Globus pallidus (tissue), 1 donor: ENCODE measurements around the gene BPIFB6.

Experiments
- DNase-seq: peaks from one replicate; pipeline ENCODE4 v3.0.0-alpha.2; 2015; ENCODE audit warnings: low spot score

The BPIFB6 gene

DNA sequence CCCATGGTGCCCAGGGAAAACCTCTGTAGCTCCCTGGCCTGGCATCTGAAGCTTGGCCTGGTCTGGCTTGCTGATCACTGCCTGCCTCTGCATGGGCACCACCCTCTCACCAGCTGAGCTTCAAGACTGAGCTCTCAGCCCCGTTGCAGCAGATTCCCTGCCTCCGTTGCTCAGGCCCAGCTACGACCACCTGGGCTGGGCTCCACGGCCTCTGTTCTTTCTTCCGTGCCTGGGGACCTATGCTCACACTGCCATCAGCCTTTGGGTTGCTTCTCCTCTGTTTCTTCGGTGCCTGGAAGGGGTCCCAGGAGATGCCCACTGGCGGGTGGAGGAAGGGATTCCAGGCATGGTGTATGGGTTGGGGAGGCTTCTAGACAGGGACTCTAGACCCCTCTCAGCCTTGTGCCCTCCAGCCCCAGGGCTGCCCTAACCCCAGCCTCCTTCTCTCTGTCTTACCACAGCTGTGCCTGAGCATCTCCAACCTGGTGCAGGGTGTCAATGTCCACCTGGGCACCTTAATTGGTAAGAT lies 14.8 kb upstream of the BPIFB6 start:
- no peak for DNase-seq

DNA sequence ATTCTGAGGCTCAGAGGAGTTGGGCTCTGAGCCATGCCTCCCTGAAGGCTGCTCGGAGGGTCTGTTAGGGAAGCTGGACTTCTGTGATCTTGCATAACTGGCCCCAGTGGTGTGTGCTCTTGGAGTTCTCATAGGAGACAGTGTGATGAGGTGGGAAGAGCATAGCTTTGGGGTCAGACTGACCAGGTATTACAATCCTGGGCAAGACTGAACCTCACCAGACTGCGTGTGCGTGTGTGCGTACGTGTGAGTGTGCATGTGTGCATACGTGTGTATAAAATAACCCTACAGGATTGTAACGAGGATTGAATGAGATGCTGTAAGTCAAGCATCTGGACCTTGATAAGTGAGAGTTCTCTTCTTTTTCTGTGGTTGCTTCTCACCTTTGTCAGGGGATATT lies 13.9 kb upstream of the BPIFB6 start:
- DNase-seq = no peak

DNA sequence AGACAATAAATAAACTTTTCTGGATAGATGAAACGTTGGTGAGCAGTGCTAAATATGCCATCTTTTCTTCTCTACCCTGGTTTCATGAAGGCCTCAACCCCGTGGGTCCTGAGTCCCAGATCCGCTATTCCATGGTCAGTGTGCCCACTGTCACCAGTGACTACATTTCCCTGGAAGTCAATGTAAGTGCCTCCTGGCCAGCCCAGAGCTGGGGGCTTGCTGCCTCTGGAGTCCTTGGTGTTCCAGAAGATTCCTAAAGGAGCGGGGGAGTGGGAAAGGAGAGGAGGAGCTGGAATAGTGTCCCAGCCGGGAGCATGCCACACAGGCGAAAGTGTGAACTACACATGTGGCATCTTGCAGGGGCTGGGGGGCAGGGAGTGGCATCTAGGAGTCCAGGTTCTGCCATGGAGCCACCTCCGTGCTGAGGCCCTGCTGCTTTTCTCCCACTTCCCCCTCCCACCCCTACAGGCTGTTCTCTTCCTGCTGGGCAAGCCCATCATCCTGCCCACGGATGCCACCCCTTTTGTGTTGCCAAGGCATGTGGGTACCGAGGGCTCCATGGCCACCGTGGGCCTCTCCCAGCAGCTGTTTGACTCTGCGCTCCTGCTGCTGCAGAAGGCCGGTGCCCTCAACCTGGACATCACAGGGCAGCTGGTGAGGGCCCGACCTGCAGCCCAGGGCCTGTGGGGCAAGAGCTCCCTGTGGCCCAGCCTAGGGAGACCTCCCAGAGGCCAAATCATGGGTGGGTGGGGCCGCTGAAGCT lies 13.1 kb upstream of the BPIFB6 start:
- DNase-seq = no peak

DNA sequence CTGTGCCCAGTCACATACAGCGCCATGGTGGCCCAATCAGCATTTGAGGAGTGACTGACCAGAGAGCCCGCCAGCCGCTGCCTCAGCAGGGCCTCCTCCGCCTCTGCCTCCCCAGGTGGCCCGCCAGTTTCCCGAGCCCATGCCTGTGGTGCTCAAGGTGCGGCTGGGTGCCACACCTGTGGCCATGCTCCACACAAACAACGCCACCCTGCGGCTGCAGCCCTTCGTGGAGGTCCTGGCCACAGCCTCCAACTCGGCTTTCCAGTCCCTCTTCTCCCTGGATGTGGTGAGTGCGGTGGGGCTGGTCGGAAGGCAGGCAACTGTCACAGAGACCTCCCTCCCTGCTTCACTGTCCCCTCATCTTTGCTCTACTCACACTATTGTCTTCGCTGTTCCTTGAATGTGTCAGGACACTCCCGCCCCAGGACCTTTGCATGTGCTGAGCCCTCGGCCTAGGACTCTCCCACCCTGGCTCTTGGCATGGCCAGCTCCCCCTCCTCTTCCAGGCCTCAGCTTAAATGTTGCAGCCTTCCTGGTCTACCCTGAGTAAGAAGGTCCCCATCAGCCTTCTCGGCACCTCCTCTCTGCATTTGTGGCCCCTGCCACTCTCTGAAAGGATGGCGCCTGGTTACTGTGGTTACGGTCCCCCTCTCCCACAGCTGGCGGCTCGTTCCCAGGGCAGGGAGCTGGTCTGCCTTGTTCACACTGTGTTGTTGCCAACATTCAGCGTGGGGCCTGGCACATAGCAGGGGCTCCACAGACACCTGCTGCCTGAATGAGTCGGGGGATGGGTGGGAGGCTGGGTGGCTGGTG lies 11.8 kb upstream of the BPIFB6 start:
- DNase-seq = no peak

DNA sequence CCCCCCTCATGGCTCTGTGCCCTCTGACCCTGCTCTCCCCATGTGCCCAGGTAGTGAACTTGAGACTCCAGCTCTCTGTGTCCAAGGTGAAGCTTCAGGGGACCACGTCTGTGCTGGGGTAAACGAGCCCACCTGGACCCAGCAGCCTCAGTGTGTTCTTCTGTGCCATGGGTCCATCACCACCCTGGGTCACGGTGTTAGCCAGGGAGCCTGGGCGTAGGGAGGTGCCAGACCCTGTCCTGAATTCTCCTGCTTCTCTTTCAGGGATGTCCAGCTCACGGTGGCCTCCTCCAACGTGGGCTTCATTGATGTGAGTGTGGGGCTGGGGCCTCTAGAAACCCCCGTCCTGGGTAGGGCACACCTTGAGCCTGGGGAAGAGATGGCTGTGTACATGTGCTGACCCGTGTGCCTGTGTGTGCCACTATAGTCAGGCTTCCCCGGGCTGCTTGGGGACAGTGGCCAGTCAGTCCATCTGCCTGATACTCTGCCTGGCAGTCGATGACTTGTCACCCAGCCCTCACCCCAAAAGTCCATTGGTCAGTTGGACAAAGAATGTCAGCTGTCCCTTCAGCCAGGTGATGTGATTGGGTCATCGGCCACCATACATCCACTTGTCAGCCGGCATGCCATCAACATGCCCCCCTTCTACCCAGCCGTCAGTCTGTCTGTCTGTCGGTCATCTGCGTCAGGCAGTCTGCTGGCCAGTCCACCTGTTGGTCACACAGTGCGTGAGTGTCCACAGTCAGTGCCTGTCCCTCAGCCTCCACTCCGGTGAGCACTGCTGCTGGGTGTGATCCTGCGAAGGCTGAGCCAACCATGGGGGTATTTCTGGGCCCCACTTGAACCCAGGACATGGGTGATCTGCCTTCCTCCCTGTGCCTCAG lies 10.9 kb upstream of the BPIFB6 start:
- no peak for DNase-seq

DNA sequence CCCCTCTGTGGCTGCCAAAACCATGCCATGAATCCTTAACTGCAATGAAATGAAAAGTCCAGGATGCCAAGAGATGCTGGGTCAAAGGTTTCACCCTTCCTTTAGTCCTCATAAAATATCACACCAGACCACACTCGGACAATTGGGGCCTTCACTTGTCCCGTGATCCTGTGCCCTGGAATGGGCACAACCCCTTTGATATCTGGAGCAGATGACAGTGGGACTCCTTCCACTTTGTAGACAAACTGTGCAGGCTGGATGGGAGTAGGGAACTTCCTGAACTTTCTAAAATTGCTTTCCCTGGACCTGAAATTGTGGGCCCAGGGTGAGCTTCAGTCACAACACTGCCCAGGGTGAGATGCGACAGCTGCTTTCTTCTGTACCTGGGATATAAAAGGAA lies 9.6 kb upstream of the BPIFB6 start:
- DNase-seq = no peak

DNA sequence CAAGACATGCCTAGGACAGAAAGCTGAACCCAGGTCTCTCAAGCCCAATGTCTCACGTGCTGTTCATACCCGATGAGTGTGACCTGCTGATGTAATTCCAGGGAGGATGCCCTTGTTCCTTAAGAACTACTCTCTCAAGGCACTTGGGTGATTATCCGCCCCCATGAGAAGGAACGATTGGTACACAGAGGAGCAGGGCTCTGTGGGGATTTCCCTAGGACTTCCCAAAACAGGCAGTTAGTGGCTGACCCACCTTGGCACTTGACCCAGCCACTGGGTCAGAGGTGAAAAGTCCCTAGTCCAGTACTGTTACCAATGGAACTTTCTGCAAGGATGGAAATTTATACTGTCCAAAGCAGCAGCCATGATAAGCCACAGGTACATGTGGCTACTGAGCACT lies 9.2 kb upstream of the BPIFB6 start:
- DNase-seq = no peak

DNA sequence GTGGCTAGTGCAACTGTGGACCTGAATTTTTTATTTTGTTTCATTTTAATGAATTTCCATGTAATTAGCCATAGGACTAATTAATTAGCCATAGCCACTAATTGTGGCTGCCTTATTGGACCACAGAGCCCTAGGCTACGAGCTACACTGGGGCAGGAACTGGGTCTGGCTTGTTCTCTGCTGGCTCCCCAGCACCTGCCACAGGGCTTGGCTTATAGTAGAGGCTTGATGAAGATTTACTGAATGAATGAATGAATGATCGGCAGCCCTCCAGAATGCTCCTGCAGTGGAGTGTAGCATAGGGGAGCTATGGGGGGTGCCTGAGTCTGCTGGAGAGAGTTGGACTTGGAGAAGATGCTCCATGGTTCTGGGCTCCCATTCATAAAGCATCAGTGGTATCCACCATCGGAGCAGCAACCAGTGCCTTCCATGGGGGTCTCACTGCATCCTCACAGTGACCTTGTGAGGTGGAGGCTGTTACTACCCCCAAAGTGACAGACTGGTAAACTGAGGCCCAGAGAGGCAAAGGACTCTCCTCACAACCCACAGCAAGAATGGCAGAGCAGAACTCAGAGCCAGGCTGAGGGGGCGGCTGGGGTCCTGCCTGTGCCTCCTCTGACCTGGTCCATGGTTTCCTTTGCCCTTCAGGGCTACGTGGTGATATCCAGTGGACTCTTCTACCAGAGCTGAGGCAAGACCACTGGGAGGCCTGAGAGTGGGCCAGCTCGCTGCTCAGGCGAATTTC lies 8.6 kb upstream of the BPIFB6 start:
- DNase-seq = no peak

DNA sequence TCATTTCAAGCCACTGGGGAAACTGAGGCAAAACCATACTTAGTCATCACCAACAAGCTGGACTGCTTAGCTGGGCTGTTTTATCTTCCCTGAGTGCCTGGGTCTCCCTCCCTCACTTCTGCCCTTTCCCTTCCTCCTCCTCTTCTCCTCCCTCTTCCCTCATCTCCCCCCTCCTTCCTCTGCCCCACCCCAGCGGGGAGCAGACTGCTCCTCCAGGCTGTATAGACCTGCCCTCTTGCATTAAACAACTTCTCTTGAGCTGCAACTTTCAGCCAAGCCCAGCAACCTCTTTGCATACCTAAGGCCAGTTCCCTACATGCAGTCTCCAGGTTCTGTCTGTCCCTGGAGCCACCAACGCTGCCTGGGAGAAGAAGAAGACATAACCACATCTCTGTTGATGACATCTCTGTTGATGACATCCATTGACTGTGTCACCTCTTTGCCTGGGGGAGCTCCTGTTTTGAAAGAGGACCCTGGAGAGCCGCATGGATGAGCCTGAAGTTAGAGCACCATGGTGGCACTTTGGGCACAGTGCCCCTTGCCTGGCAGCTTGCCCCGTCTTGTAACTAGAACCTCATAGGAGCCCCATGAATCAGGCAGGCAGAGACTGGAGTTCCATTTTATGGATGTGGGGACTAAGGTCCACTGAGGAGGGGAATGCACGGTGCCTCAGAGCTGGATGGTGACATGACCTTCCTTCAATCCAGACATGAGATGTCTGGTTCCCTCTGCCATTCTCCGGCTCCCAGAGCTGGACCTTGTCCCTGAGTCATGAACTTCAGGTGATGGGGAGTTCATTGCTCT lies 7.8 kb upstream of the BPIFB6 start:
- no peak for DNase-seq

DNA sequence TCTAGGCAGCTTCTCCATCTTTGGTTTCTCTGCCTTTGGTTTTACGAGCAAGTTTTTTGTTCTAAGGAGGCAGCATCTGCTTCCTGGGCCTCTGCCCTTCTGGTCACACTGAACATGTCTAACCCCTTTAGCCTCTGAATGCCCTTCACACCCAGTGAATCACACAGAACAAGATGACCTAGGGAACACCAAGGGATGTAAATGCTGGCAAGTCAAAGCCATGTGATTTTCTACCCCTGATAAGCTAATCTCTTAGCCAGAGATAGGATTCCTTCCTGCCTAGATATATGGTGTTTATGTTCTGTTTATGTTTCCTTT lies 7.2 kb upstream of the BPIFB6 start:
- no peak for DNase-seq

DNA sequence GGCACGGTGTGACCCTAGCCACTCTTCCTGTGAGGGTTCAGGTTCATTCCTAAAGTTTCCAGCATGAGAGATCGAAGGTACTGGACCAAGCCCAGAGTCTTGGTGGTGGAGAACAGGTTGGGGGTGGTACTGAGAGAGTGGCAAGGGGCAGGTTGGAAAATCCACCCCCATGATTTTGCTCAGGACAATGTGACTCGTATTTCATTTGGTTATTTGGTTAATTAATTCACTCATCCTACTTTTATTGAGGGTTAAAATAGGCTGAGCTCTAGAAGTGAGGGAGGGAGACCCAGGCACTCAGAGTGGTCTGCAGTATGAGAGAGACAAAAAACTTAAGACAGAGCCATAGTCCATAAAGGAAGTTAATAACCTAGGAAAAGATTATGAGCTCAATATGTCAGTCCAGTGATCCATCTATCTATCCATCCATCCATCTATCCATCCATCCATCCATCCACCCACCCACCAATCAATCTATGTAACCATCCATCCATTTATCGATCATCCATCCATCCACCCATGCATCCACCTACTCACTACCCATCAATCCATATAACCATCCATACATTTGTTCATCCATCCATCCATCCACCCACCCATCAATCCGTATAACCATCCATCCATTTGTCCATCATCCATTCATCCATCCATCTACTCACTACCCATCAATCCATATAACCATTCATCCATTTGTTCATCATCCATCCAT lies 6.7 kb upstream of the BPIFB6 start:
- DNase-seq = no peak

DNA sequence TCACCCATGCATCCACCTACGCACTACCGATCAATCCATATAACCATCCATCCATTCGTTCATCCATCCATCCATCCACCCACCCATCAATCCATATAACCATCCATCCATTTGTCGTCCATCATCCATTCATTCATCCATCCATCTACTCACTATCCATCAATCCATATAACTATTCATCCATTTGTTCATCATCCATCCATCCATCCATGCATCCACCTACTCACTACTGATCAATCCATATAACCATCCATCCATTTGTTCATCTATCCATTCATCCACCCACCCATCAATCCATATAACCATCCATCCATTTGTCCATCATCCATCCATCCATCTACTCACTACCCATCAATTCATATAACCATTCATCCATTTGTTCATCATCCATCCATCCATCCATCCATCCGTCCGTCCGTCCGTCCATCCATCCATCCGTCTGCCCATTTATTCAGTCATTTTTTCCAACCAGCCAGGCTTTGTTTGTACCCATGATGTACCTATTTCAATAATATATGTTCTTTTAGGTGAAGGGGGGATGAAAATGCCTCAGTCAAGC lies 6.1 kb upstream of the BPIFB6 start:
- no peak for DNase-seq

DNA sequence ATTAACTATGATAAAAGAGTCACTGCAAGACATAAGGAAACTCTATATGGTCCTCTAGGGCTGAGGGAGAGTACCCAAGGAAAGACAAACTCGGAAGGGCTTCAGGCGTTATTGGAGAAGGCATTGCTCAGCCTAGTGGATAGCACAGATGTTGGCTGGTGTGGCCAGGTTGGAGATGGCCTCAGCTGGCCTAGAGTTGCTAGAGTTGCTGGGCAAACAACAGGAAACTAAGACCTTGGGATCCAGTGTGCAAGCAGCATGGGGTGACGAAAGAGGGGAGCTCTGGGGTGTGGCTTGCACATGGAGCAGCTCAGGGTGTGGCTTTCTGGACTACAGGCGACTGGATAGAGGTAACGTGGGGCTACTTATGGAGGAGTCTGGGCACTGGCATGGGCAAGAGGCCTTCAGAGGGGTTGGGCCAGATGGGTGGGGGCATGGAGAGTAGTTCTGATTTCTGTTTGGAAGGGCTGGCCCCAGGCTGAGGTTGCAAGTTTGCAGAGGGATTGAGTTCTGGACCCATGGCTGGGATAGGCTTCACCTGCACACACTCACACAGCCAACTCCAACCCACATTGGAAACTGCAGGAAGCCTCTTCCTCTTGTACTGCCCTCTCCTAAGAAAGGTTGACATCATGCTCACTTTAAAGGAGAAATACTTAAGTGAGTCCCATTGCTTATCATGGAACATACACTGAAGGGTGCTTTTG lies 5.2 kb upstream of the BPIFB6 start:
- DNase-seq = no peak

DNA sequence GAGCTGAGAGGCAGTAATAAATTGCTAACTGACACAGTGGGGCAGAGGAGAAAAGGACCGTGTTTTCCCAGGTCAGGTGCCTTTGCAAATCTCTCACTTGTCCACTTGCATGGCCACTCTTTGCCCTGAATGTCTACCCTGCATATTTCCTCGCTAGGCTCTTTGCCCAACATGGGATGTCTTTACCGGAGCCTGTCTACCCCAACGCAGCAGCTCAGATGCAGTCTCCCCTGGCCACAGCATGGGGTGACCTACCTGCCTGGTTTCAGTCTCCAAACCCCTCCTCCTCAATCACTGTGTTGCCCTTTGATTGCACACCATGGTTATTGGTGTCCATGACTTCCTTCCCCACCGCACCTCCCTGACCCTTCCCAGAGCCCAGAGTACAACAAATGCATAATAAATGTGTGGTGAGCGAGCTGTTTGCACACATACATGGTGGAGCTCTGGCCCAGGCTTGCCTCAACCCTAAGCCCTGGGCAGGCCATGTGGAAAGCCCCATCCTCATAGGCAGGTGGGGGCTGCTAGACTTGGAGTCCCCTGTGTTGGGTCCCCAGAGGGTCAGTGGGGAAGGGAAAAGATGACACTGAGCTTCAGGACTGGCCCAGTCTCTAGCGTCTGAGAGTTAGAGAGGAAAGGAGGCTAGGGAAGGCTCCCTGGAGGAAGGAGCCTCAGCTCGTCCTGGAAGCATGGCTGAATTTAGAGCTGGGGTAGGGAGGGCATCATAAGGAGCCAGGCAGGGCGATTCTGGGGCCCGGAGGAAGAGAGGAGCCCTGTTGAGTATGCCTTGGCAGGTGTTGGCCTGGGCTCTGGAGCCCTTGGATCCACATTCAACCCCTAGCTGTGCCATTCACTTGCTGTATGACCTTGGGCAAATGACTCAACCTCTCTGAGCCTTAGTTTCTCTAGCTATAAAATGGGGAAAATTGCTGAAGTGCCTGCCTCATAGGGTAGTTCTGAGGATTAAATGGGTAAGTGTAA lies 4.4 kb upstream of the BPIFB6 start:
- no peak for DNase-seq

DNA sequence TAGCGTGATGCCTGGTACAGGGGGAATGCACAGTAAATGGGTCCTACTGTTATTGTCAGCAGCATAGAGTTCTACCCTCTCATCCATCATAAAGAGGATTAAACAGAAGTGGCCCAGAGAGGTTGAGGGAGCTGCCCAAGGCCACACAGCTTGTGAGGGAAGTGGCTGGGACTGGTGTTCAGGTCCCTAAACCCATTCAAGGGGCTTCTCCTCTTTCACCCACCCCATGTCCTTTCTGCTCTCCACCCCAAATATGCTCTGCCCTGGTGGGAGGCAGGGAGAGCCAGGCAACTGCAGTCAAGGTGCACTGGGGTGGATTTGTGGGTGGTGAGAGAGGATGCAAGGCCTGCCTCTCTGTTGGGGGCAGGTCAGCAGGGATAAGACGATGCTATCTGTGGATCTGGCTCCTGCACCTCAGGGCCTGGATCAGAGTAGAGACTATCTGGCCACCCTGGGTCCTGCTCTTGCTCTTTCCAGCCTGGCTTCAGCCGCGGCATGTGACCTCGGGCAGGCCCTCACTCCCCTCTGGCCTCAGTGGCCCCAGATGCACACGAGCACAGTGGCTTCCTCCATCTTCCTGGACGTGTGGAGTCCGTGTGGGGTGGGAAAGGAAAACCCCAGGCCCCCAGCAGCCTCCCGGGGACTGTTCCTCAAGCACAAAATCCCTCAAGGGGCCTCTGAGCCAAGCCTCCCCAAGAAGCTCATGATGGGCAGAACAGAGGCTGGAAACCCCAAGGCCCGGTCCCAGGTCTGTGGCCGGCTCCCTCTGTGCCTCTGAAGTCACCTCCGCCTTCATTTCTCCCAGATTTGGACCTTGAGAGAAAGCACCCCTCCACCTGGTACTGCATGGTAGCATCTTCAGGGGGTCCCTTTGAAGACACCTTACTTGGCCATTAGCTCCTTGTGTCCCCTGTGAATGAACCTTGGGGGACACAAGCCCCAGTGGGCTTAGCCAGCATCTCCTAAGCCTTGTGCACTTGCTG lies 3.4 kb upstream of the BPIFB6 start:
- DNase-seq = no peak

DNA sequence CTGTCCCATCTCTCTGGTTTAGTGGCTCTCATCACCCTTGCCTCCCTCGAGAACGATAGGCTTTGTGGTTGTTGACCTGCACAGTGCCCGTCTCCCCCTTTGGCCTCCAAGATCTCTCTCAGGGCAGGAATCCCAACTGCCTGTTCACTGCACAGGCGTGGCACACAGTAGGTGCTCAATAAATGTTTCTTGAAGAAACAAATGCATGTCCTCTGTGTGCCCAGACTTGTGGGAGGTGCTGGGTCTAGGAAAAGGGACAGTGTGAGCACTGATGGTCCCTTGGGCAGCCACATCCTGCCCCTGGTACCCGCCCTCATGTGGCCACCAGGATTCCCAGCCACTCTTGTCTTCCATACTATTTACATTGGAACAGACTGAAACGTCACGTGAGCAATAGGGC lies 2.6 kb upstream of the BPIFB6 start:
- DNase-seq = no peak

DNA sequence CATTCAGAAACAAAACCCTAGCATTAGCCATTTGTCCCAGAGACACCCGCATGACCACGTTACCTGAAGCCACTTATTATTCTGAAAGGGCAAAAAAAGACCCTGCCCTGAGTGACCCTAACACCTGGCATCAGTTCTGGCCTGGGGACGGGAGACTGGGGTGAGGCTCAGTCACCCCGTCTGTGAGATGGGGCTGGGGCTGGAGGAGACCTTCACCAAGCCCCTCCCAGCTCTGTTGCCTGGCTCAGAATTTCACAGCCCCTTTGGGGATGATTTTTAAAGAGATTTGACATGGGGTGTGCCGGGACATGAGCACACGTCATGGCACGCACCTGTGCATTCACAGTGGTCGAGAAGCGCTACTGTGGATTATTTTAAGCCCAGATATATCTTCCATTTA lies 1.4 kb upstream of the BPIFB6 start:
- DNase-seq = no peak
